ENCODE results near the gene TPBGL.
"Not testable (repeated sequence)": the region's sequence is repeated elsewhere in the genome, so short reads cannot be mapped to it uniquely, and the experiment has no call there.

The TPBGL gene

GRCh38 chr11:75271730-75272129 is 31.2 kb downstream of the TPBGL start:
- no peak for DNase-seq (ENCODE audit: low read depth, low spot score)

- no peak for DNase-seq (ENCODE audit: low read depth, low spot score)
Measured at GRCh38 chr11:75272391-75272790, 31.8 kb downstream of the TPBGL start.

- no peak for DNase-seq (ENCODE audit: low read depth, low spot score)
Measured at GRCh38 chr11:75272821-75273301, 32.3 kb downstream of the TPBGL start.

GRCh38 chr11:75273411-75274391 is 33.1 kb downstream of the TPBGL start:
- no peak for DNase-seq (ENCODE audit: low read depth, low spot score)

- DNase-seq (ENCODE audit: low read depth, low spot score), result not testable (repeated sequence)
Measured at GRCh38 chr11:75274716-75275115, 34.1 kb downstream of the TPBGL start.

GRCh38 chr11:75275581-75275980 is 35.0 kb downstream of the TPBGL start:
- DNase-seq (ENCODE audit: low read depth, low spot score), result no peak

- no peak for DNase-seq (ENCODE audit: low read depth, low spot score)
Measured at GRCh38 chr11:75276186-75276585, 35.6 kb downstream of the TPBGL start.

GRCh38 chr11:75276686-75277085 is 36.1 kb downstream of the TPBGL start:
- no peak for DNase-seq (ENCODE audit: low read depth, low spot score)

GRCh38 chr11:75277211-75277805 is 36.7 kb downstream of the TPBGL start:
- no peak for DNase-seq (ENCODE audit: low read depth, low spot score)

- no peak for DNase-seq (ENCODE audit: low read depth, low spot score)
Measured at GRCh38 chr11:75277991-75278790, 37.6 kb downstream of the TPBGL start.

GRCh38 chr11:75279273-75279672 is 38.7 kb downstream of the TPBGL start:
- no peak for DNase-seq (ENCODE audit: low read depth, low spot score)

GRCh38 chr11:75280227-75280701 is 39.7 kb downstream of the TPBGL start:
- DNase-seq (ENCODE audit: low read depth, low spot score), result peak; percentile 49

- no peak for DNase-seq (ENCODE audit: low read depth, low spot score)
Measured at GRCh38 chr11:75280770-75281468, 40.3 kb downstream of the TPBGL start.

- no peak for DNase-seq (ENCODE audit: low read depth, low spot score)
Measured at GRCh38 chr11:75281469-75282095, 41.0 kb downstream of the TPBGL start.

GRCh38 chr11:75283391-75283931 is 42.9 kb downstream of the TPBGL start:
- DNase-seq (ENCODE audit: low read depth, low spot score), result no peak

GRCh38 chr11:75285776-75286360 is 45.3 kb downstream of the TPBGL start:
- DNase-seq (ENCODE audit: low read depth, low spot score), result no peak

GRCh38 chr11:75286826-75287465 is 46.4 kb downstream of the TPBGL start:
- DNase-seq (ENCODE audit: low read depth, low spot score), result no peak

GRCh38 chr11:75287579-75287978 is 47.0 kb downstream of the TPBGL start:
- no peak for DNase-seq (ENCODE audit: low read depth, low spot score)

- DNase-seq (ENCODE audit: low read depth, low spot score), result no peak
Measured at GRCh38 chr11:75289511-75289760, 48.9 kb downstream of the TPBGL start.

GRCh38 chr11:75289919-75290318 is 49.3 kb downstream of the TPBGL start:
- DNase-seq (ENCODE audit: low read depth, low spot score), result no peak
